GM18858 (cell line): ENCODE measurements around the gene IGF2BP2.
A peak's percentile ranks its signal among the peaks of the same experiment; 100 is the strongest.
"Not testable (repeated sequence)": the region's sequence is repeated elsewhere in the genome, so short reads cannot be mapped to it uniquely, and the experiment has no call there.

Experiments used
- ATAC-seq: cut with Tn5 transposase; IDR thresholded peaks from one replicate; pipeline ENCODE4 v1.9.1; 2021; ENCODE audit not compliant: unreplicated experiment

IGF2BP2 gene

GRCh38 chr3:185678027-185678426 lies 146.8 kb downstream of the IGF2BP2 start:
- no peak for ATAC-seq

- no peak for ATAC-seq
Measured at GRCh38 chr3:185677146-185677829, 147.6 kb downstream of the IGF2BP2 start.

- no peak for ATAC-seq
Measured at GRCh38 chr3:185667574-185667973, 157.3 kb downstream of the IGF2BP2 start.

- no peak for ATAC-seq
Measured at GRCh38 chr3:185663929-185664328, 160.9 kb downstream of the IGF2BP2 start.

GRCh38 chr3:185661772-185662171 lies 163.1 kb downstream of the IGF2BP2 start:
- ATAC-seq = no peak

GRCh38 chr3:185661296-185661695 lies 163.5 kb downstream of the IGF2BP2 start:
- not testable (repeated sequence) for ATAC-seq

GRCh38 chr3:185659942-185660921 lies 164.6 kb downstream of the IGF2BP2 start:
- peak; percentile 46 for ATAC-seq

GRCh38 chr3:185658943-185659342 lies 165.9 kb downstream of the IGF2BP2 start:
- ATAC-seq = no peak

- ATAC-seq = no peak
Measured at GRCh38 chr3:185658504-185658912, 166.3 kb downstream of the IGF2BP2 start.

- no peak for ATAC-seq
Measured at GRCh38 chr3:185657691-185658503, 166.9 kb downstream of the IGF2BP2 start.

- ATAC-seq = no peak
Measured at GRCh38 chr3:185657211-185657610, 167.6 kb downstream of the IGF2BP2 start.

GRCh38 chr3:185656321-185656840 lies 168.5 kb downstream of the IGF2BP2 start:
- no peak for ATAC-seq

- ATAC-seq = no peak
Measured at GRCh38 chr3:185655426-185656320, 169.2 kb downstream of the IGF2BP2 start.

GRCh38 chr3:185654758-185655145 lies 170.1 kb downstream of the IGF2BP2 start:
- ATAC-seq = no peak

- ATAC-seq = no peak
Measured at GRCh38 chr3:185653949-185654757, 170.7 kb downstream of the IGF2BP2 start.

- ATAC-seq = no peak
Measured at GRCh38 chr3:185651971-185652370, 172.9 kb downstream of the IGF2BP2 start.

GRCh38 chr3:185649414-185649813 lies 175.4 kb downstream of the IGF2BP2 start:
- no peak for ATAC-seq

- no peak for ATAC-seq
Measured at GRCh38 chr3:185648396-185648795, 176.4 kb downstream of the IGF2BP2 start.

GRCh38 chr3:185647880-185648210 lies 177.0 kb downstream of the IGF2BP2 start:
- ATAC-seq = no peak
